ENCODE data around the gene APOA5.
A peak's percentile ranks its signal among the peaks of the same experiment; 100 is the strongest.
"Not testable (repeated sequence)": the region's sequence is repeated elsewhere in the genome, so short reads cannot be mapped to it uniquely, and the experiment has no call there.

APOA5 gene

DNA sequence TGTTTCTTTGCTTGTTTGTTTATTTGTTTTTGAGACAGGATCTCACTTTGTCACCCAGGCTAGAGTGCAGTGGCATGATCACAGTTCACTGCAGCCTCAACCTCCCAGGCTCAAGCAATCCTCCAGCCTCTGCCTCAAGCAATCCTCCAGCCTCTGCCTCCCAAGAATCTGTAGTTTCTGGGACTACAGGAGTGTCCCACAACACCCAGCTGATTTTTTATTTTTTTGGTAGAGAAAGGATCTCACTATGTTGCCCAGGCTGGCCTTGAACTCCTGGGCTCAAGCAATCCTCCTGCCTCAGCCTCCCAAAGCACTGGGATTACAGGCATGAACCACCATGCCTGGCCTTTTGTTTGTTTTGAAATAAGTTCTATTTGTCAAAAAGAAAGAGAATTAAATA is 10.0 kb upstream of the APOA5 start:
- H3K27ac ChIP-seq; DNase-seq (ENCODE audit: low read depth, low spot score): not testable (repeated sequence)

- H3K27ac ChIP-seq = no peak overlapping the region
- no peak for DNase-seq (ENCODE audit: low read depth, low spot score)
Measured at GRCh38 chr11:116800610-116801009, 8.9 kb upstream of the APOA5 start.

DNA sequence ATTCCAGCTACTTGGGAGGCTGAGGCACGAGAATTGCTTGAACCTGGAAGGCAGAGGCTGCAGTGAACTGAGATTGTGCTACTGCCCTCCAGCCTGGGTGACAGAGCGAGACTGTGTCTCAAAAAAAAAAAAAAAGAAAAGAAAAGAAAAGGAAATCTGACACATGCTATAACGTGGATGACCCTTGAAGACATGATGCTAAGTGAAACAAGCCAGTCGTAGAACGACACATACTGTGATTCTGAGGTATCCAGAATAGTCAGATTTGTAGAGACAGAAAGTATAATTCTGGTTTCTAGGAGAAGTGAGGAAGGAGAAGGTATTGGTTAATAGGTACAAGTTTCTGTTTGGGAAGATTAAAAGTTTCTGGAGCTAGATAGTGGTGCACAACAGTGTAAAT is 6.7 kb upstream of the APOA5 start:
- DNase-seq (ENCODE audit: low read depth, low spot score) = no peak
- no peak overlapping the region for H3K27ac ChIP-seq

GRCh38 chr11:116797816-116798215 is 6.1 kb upstream of the APOA5 start:
- no peak for DNase-seq (ENCODE audit: low read depth, low spot score)
- H3K27ac ChIP-seq = no peak overlapping the region

GRCh38 chr11:116796548-116796947 is 4.9 kb upstream of the APOA5 start:
- DNase-seq (ENCODE audit: low read depth, low spot score) = no peak
- no peak overlapping the region for H3K27ac ChIP-seq

GRCh38 chr11:116794851-116795250 is 3.2 kb upstream of the APOA5 start:
- no peak for DNase-seq (ENCODE audit: low read depth, low spot score)
- no peak overlapping the region for H3K27ac ChIP-seq

DNA sequence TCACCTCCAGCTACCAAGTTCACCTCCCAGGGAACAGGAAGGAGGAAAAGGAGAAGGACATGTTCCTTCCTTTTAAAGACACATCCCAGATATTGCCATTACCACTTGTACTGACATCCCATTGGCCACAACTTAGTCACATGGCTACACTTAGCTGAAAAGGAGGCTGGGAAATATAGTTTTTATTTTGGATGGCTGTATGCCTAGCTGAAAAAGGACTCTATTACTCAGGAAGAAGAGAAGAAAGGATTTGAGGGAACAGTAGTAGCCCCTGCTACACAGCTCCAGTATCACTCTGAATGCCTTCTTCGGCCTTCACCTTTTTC is 2.1 kb upstream of the APOA5 start:
- no peak overlapping the region for H3K27ac ChIP-seq
- no peak for DNase-seq (ENCODE audit: low read depth, low spot score)

- peak; percentile 50 for DNase-seq (ENCODE audit: low read depth, low spot score)
- H3K27ac ChIP-seq = peak overlapping the region; percentile 17
Measured at GRCh38 chr11:116792869-116793771, 1.4 kb upstream of the APOA5 start.

- no peak for DNase-seq (ENCODE audit: low read depth, low spot score)
Measured at GRCh38 chr11:116792144-116792868, 627 bp upstream of the APOA5 start.

GRCh38 chr11:116791002-116791812 is 472 bp downstream of the APOA5 start:
- no peak overlapping the region for H3K27ac ChIP-seq
- no peak for DNase-seq (ENCODE audit: low read depth, low spot score)

More at GRCh38 chr11:116792144-116792868, 627 bp upstream of the APOA5 start:
- H3K27ac ChIP-seq = peak overlapping the region; percentile 17

DNA sequence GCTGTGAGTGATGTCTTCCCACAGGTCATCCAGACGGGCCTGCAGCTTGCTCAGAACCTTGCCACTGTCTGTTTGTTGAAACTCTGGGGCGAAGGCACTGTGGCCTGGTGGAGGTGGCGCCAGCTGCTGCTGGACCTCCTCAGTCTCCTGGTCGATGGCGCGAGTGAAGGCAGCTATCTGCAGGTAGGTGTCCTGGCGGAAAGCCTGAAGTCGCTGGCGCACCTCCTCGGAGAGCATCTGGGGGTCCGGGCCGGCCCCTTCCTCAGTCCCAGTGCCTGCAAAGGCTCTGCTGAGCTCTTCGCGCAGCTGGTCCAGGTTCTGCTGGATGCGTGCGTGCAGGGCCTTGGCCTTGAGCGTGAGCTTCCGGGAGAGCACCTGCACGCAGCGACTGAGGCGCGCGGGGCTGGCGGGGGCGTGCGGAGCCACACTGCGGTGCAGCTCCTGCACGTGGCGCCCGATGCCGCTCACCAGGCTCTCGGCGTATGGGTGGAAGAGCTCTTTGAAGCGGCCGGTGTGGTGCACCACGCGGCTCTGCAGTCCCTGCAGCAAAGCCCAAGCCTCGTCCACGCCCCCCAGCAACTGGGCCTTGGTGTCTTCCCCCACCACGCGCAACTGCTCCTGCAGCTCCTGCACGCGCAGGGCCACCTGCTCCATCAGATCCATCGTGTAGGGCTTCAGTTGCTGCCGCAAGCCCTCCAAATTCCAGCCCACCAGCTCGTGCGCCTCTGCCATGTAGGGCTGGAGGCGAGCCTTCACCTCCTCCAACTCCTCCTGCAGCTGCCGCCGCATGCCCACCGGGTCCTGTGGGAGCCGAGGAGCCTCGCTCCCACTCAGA is 1.3 kb downstream of the APOA5 start:
- H3K27ac ChIP-seq = no peak overlapping the region
- no peak for DNase-seq (ENCODE audit: low read depth, low spot score)

DNA sequence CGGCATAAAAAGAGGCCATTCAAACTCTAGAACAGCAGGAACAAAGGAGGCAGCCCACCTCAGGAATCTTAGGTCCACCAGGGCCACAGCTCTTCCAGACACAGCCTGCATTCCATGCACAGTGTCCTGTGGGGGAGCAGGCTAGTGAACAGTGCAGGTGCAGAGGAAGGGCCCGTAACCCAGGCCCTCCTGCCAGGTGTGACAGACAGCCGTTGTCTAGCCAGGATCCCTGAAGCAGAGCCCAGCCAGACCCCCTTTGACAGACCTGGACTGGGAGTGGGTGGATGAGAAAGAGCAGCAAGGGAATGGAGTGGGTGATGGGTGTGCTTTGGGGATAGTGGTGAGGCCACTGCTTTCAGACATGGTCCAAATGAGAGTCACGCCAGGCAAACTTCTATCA is 2.7 kb downstream of the APOA5 start:
- DNase-seq (ENCODE audit: low read depth, low spot score) = no peak
- H3K27ac ChIP-seq = no peak overlapping the region

- no peak for DNase-seq (ENCODE audit: low read depth, low spot score)
- peak overlapping the region; percentile 60 for H3K27ac ChIP-seq
Measured at GRCh38 chr11:116788534-116788933, 3.1 kb downstream of the APOA5 start.

- no peak for DNase-seq (ENCODE audit: low read depth, low spot score)
- H3K27ac ChIP-seq = peak within 1 kb of the TSS; percentile 60
Measured at GRCh38 chr11:116787786-116788486, 3.7 kb downstream of the APOA5 start, which contains the start of gene ZPR1. TSS of gene ZPR1 (minus strand) at chr11:116788023. CDS start at chr11:116787990, 33 bp downstream.

GRCh38 chr11:116787436-116787785 is 4.3 kb downstream of the APOA5 start:
- peak overlapping the region; percentile 60 for H3K27ac ChIP-seq

GRCh38 chr11:116786966-116787365 is 4.7 kb downstream of the APOA5 start:
- DNase-seq (ENCODE audit: low read depth, low spot score) = no peak
- peak overlapping the region; percentile 60 for H3K27ac ChIP-seq

More at GRCh38 chr11:116787436-116787785, 4.3 kb downstream of the APOA5 start:
- no peak for DNase-seq (ENCODE audit: low read depth, low spot score)

- H3K27ac ChIP-seq = no peak overlapping the region
- no peak for DNase-seq (ENCODE audit: low read depth, low spot score)
Measured at GRCh38 chr11:116786326-116786725, 5.4 kb downstream of the APOA5 start.

- DNase-seq (ENCODE audit: low read depth, low spot score) = no peak
- H3K27ac ChIP-seq = no peak overlapping the region
Measured at GRCh38 chr11:116782728-116783127, 9.0 kb downstream of the APOA5 start.

DNA sequence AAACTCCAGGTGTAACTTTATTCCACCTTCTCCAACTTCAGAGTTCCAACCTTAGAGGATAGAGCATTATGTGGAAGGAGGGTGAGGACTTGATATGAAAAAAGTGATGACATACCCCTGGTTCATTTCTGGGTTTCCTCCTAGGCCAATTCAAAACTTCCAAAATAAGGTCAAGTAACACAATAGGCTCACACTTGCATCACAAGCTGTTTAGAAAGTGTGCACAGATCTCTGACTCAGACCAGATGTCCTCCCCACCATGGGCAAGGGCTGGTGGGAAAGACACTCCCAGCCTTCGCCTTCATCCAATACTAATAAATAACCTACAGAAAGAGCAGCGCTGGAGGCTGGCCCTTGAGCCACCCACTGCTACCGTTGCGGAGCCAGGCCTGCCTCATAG is 13.1 kb downstream of the APOA5 start:
- no peak overlapping the region for H3K27ac ChIP-seq
- no peak for DNase-seq (ENCODE audit: low read depth, low spot score)

Measured in epithelial cell of prostate (primary cell).